ENCODE data around the gene IL10RA.
"Not testable (repeated sequence)": the region's sequence is repeated elsewhere in the genome, so short reads cannot be mapped to it uniquely, and the experiment has no call there.

IL10RA gene

DNA sequence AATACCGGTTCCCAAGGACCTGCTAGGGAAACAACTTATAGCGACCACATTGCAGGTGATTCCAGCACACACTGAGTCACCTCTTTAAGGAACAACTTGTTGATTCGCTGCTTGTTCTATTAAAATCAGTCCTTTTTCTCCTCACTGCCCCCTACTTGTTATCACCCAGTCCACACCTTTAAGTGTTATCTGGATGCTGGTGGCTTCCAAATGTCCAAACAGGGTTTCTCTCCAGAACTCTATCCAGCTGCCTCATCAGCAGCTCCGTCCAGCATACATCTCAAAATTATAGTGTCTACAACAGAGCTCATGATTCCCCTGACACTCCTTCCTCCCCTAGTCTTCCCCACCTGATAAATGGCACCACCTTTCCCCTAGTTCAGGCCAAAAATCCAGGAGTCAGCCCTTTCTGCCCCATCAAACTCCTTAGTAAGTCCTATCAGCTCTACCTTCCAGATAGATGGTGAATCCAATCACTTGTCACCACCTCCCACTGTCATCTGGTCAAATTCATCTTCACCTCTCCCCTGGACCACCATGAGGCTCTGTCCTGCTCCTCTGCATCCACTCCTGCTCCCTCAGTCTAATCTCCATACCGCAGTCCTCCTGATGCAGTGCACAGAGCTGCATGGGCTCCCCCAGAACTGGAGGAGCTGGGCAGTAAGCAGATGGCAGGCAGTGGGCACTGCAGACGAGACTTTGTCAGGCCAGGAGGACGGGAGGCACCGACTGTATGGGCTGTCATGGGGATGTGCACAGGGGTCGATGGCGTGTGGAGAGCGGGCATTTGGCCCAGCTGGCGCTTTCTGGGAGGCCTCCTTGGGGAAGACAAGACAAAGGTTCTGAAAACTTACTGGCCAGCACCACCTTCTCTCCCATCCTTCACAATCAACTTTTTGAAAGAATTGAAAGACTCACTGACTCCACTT lies 19.3 kb downstream of the IL10RA start:
- no peak for DNase-seq (ENCODE audit: low read depth in 2 of 3, low spot score in 1 of 3)

DNA sequence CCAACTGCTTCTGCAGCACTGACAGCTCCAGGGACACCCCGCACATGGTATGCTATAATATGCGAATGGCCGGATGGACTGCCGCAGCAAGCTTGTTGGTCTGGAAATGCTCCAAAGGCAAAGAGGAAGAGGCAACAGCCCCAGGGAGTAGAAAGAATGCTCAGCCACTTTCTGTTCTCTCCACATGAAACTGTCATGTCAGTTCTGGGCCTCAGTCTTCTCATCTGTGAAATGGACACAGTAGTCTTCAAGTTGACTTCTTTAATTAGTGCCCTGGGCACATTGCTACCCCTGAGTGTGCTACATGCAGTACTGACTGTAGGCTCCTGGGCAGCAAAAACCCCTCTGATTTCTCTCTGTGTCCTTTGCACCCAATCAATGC lies 19.9 kb downstream of the IL10RA start:
- DNase-seq (ENCODE audit: low read depth in 2 of 3, low spot score in 1 of 3), result no peak

DNA sequence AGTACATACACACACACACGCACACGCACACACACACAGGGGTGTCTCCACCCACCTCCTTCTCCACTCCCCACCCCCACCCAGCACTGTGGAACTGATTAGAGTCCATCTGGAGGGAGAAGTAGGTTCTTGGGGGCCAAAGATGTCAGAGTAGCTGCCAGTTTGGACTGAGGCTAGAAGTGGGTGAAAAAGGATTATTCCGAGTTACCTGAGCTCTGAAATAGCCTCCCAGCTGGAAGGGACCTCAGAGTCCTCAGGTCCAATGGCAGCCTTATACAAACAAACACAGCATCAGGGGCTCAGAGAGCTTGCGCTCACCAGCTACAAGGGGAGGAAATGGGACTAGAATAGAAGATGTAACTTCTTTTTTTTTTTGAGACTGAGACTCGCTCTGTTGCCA lies 20.8 kb downstream of the IL10RA start:
- DNase-seq (ENCODE audit: low read depth in 2 of 3, low spot score in 1 of 3), result no peak

GRCh38 chr11:118007563-118008270 lies 21.5 kb downstream of the IL10RA start:
- DNase-seq (ENCODE audit: low read depth in 2 of 3, low spot score in 1 of 3), result not testable (repeated sequence)

DNA sequence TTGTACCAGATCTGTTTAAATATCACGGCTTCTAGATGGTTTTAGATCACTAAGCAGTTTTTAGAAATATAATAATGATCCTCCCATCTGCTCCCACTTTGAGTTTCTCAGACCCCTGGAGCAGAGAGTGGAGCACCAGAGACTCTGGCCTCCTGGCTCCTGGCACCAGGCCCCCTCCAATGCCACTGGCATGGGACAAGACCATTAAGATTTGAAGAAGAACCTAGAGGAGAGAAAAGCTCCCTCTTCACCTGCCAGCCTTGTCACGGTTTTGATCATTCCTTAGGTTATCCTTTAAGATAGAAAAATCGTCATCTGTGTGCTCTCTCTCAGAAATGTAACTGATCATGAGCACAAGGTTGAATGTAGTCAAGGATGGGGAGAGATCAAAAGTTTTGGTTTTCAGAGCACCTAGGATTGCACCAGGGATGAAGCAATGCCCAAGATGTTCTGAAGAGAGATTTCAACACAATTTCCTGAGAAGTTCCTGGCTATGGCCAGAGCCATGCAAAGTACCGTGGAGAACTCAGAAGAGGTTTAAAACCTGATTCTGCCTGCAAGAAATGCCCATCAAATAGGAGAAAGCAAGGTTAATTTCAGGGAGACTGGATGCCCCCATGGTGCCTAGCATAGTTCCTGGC lies 22.2 kb downstream of the IL10RA start:
- no peak for DNase-seq (ENCODE audit: low read depth in 2 of 3, low spot score in 1 of 3)

DNA sequence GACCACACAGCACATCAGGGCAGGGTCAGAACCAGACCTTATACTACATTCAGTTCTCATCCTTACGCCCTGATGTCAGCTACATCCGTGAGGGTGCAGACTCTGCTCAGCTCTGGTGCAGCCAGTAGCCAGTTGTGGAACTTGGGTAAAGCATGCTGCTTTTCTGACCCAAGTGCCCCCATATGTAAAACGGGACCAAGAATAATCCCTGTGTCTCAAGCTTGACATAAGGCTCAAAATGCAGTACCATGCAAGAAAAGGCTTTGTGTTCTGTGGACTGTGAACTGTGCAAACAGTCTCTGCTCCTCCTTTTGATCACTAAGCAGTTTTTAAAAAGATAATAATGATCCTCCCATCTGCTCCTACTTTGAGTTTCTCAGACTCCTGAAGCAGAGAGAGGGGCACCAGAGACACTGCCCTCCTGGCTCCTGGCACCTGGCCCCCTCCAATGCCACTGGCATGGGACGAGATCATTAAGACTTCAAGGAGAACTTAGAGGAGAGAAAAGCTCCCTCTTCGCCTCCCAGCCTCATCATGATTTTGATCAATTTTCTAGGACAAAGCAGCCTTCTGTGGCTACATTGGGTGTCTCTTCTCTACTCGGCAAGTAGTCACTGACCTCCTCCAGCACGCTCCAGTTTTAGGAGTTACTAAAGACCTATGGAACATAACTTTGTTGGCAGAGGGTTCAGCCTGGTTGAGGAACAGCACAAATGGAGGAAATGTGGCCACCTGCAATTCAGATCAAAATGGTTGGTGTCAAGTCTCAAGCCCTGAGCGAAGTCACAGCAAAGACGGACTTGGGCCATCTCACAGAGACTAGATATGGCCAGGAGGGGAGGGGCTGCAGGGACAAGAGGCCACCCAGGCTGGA lies 23.9 kb downstream of the IL10RA start:
- DNase-seq (ENCODE audit: low read depth in 2 of 3, low spot score in 1 of 3), result no peak

- DNase-seq (ENCODE audit: low read depth in 2 of 3, low spot score in 1 of 3), result no peak
These were observed 24.7 kb downstream of the IL10RA start for GRCh38 chr11:118010738-118011461.

DNA sequence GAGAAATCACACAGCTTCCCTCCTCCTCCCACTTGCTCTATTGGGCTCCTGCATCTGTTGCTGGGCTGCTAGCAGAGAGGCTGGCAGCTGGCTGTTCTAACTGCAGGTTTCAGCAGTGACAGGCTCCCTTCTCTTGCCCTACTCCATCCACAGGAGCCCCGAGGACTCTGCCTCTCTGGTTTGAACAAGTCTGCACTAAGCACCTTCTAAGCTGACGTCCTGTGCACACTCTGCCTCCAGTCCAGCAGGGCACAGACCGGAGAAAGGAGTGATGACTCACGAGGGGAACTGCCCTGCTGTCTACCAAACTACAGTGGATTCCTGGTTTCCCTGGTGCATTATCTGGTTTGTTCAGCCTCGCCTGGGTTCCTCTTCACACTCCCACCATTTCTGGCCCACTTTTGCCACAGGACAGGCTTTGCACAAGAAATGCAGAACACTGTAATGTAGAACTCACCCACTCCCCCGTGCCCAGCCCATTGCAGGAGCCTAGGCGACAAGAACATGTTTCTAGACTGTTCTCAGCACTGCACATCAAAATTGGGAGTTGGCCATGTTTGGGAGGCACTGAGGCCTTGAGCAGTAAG lies 26.0 kb downstream of the IL10RA start:
- DNase-seq (ENCODE audit: low read depth in 2 of 3, low spot score in 1 of 3), result no peak

- DNase-seq (ENCODE audit: low read depth in 2 of 3, low spot score in 1 of 3), result no peak
These were observed 27.8 kb downstream of the IL10RA start for GRCh38 chr11:118014022-118014421.

DNA sequence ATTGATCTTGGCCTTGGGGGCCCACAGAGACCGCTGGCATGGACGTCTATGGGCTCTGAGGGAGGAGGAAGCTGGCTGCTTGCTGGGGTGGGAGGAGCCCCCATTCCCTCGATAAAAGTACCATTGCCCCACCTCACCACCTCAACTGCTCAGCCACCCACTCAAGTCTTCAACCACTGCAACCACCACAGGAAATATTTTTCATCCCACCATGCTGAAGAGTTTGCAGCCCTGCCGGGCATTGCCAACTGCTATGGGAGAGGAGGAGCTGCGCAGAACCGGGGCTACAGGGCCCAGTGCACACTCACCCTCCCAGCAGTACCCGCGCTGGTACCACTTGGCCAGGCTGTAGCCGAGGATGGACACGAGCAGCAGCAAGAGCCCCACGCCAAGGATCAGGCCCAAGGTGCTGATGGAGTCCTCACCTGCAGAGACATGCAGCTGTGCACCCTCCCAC lies 29.2 kb downstream of the IL10RA start:
- DNase-seq (ENCODE audit: low read depth in 2 of 3, low spot score in 1 of 3), result no peak

GRCh38 chr11:118016104-118016503 lies 29.9 kb downstream of the IL10RA start:
- DNase-seq (ENCODE audit: low read depth in 2 of 3, low spot score in 1 of 3), result no peak

DNA sequence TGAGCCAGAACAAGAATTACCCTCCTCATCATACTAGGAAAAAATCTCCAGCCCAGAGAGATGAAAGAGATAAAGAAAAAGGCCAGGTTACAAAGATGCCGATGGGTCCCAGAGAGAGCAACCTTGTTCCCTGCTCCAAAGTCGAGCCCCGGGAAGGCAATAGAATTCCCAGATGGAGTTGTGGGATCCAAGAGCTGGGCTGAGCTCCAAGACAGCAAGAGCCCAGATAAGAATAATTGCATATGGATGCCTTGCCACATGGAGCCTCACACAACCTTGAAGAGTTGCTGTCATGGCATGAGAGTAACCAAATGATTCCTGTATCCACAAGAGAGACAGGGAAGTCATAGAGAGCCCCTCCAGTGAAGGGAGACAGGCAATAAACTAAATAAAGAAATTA lies 30.9 kb downstream of the IL10RA start:
- DNase-seq (ENCODE audit: low read depth in 2 of 3, low spot score in 1 of 3), result no peak

- DNase-seq (ENCODE audit: low read depth in 2 of 3, low spot score in 1 of 3), result no peak
These were observed 31.6 kb downstream of the IL10RA start for GRCh38 chr11:118017631-118018315.

- no peak for DNase-seq (ENCODE audit: low read depth in 2 of 3, low spot score in 1 of 3)
These were observed 32.2 kb downstream of the IL10RA start for GRCh38 chr11:118018401-118018800.

- no peak for DNase-seq (ENCODE audit: low read depth in 2 of 3, low spot score in 1 of 3)
These were observed 35.0 kb downstream of the IL10RA start for GRCh38 chr11:118021146-118021545.

GRCh38 chr11:118027694-118028093 lies 41.5 kb downstream of the IL10RA start:
- no peak for DNase-seq (ENCODE audit: low read depth in 2 of 3, low spot score in 1 of 3)

DNA sequence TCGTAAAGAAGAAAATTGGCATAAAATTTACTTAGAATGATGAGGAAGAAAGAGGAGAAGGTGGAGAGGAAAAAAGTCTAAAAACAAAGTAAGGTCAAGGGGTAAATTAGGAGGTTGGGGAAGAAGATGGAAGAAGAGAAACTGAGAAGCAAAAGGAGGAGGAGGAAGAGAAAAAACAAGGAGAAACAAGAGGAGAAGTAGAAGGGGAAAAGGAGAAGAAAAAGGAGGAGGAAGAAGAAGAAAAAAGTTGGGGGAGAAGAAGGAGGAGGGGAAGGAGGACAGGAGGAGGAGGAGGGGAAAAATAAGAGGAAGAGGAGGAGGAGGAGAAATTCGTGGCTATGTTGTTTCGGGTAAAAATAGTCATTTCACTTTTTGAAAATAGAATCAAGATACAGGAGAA lies 42.4 kb downstream of the IL10RA start:
- no peak for DNase-seq (ENCODE audit: low read depth in 2 of 3, low spot score in 1 of 3)

DNA sequence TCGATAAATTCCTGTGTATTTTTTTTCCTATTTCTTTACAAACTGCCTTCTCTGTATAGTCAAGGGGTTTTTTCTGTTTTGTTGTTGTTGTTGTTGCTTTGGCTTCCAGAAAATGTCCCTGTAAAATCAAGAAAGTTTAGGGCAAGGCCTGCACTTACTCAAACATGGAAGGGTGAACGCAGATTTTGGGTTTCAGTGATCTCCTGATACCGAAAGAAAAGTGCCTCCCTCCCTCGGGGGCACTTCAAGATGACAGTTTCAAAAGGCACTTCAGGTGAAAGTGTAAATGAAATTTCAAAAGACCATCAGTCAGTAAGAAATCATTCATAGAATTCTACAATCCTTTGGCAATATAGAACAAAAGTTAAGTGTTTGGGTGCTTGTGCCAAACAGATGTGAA lies 47.2 kb downstream of the IL10RA start:
- DNase-seq (ENCODE audit: low read depth in 2 of 3, low spot score in 1 of 3), result no peak

DNA sequence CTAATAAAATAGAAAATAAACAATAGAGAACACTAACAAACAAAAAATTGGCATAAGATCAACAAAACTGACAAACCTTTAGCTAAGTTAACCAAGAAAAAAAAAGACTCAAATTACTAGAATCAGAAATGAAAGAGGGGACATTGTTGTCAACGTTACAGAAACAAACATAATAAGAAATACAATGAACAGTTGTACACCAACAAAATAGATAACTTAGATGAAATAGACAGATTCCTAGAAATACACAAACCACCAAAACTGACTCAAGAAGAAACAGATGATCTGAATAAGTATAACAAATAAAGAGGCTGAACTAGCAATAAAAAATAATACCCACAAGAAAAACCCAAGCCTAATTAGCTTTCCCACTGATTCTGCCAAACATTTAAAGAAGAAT lies 55.9 kb downstream of the IL10RA start:
- DNase-seq (ENCODE audit: low read depth in 2 of 3, low spot score in 1 of 3), result no peak

Data from stimulated activated CD4-positive, alpha-beta T cell treated with anti-CD3 and anti-CD28 coated beads, Interleukin-12 subunit alpha, Interleukin-12 subunit beta, amount 100 ng/mL, for 48 hours (primary cell).